CD4-positive, alpha-beta T cell treated with Interleukin-15 for 4 hours (primary cell): ENCODE measurements around the gene ATL1.
"Not testable (repeated sequence)": the region's sequence is repeated elsewhere in the genome, so short reads cannot be mapped to it uniquely, and the experiment has no call there.

Experiments
- DNase-seq: peaks from one replicate; pipeline ENCODE4 v3.0.0-alpha.2; 2020; ENCODE audit warnings: low spot score

The ATL1 gene

DNA sequence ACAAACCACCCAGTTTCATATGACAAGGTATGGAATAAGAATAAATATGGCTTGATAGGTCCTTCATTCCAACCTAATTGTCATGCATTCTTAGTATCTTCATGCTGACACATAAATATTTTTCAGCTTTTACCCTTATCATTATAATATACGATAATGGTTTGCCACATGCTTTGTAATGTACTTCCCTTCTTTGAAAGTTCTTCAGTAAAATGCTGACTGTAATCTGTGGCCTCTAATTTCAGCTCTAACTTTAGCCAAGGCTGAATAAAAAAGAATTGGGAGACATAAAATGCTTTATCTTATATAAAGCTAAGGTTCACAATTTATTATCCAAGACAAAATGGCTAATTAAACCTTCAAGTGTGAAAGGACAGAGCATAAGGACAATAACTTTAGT lies 24.9 kb upstream of the ATL1 start:
- no peak for DNase-seq

DNA sequence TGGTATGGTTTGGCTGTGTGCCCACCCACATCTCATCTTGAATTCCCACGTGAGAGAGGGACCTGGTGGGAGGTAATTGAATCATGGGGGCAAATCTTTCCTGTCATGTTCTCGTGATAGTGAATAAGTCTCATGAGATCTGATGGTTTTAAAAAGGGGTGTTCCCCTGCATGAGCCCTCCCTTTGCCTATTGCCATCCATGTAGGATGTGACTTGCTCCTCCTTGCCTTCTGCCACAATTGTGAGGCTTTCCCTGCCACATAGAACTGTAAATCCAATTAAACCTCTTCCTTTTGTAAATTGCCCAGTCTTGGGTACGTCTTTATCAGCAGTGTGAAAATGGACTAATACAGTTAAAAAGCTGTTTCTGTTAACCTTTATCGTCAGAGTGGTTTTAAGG lies 21.9 kb upstream of the ATL1 start:
- not testable (repeated sequence) for DNase-seq

DNA sequence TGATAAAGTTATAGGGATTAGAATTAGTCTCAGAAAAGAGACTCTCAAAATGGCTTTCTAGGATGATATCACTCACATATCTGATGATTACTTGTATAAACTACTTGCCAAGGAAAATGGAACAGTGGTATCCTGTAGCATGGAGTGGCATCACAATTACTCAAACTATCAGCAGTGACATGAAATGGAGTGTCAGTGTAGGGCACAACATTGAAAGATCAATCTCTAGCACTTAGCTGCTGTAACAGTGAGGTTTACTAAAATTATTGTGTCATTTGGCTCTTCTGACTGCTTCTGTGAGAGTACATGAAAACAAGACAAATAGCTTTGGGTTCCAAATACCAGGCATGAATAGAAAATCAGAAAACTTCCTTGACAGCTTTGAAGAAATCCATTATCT lies 20.9 kb upstream of the ATL1 start:
- DNase-seq, result no peak

DNA sequence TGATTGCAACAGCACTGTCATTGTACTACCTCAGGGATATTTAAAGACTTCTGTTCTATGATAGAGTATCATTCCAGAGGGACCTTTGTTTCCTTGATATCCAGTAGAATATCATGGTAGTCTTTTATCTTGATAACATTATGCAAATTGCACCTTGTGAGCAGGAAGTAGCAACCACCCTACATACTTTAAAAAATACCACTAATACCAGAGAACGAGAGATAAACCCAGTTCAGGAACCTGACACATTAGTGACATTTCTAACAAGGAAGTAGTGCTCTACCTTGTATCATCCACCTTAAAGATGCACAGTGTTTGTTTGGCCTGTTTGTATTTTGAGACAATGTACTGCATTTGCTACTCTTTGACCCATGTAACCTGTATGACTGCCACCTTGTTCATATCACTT lies 18.8 kb upstream of the ATL1 start:
- DNase-seq, result no peak

DNA sequence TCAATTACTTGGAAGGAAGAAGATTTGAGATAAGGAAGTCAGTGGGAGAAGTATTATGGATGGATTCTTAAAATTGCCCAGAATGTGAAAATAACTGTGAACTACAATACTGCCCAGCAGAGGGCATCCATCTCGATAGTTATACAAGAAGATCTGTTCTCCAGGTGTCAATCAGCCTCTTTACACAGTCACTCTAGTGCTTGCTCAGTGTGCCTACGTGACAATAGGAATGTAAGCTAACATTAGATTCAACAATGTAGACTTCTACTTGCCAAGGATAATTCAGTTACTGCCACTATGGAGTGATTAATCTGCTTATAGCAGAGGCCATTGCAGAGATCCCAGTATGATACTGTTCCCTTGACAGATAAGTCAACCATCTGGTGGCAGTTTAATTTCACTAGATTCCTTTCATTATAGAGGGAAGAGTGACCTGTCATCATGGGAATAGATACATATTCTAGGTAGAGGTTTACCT lies 17.0 kb upstream of the ATL1 start:
- peak; percentile 50 for DNase-seq

DNA sequence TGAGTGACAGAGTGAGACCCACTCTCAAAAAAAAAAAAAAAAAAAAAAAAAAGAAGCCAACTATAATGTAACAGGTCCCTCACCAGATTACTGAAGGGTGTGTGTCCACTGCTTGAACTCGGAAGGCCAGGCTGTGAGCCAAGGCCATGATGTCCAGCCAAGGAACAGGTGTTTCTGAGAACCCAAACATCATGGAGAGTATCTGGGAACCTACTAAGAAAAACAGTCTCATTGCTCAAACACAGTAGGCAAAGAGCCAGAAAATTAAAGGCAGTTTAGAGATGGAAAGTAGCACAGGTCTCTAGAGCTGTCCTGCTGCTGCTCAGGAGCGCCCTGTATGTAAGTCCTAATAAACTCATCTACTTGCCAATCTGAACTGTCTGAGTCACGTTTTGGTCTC lies 15.0 kb upstream of the ATL1 start:
- DNase-seq, result no peak

DNA sequence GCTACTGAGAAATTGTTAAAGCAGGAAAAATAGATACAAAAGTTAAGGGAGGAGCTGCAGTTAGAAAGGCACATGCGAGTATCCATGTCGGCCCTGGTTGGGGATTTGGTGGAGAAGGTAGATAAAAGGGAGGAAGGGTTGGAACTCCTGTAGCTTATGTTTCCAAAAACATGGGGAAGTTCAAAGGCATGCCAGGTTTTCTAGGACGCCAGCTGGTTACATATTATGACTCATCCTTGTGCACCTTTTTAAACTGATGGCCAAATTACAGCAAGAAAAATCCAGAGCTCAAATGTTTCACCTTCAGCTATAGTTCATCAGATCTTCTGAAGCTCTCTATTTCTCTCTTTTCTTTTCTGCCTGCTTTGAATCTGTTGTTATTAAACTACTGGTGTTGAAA lies 14.3 kb upstream of the ATL1 start:
- DNase-seq, result no peak

DNA sequence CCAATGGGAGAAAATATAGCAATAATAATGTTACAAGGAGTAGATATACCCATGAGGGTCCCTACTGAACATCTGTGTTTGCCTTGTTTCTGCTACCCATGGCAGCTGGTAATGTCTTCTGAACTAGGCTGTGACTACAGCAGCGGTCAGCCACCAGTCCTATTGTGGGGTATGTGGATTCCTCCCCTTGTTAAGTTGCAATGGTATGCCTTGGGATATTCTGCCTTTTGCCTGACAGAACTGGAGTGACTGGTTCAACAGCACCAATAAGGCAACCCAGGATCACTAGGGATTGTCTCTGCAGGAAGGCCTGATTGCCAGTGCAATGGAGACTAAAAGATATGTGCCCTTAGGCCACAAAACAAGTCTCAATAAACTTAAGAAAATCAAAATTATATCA lies 9.7 kb upstream of the ATL1 start:
- DNase-seq, result no peak

DNA sequence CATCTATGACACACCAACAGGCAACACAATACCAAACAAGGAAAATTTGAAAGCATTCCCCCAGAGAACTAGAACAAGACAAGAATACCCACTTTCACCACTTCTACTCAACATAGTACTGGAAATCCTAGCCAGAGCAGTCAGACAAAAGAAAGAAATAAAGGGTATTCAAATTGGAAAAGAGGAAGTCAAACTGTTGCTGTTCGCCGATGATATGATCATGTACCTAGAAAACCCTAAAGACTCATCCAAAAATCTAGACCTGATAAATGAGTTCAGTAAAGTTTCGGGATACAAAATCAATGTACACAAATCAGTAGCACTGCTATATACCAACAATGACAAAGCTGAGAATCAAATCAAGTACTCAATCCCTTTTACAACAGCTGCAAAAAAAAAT lies 8.1 kb upstream of the ATL1 start:
- DNase-seq, result no peak

DNA sequence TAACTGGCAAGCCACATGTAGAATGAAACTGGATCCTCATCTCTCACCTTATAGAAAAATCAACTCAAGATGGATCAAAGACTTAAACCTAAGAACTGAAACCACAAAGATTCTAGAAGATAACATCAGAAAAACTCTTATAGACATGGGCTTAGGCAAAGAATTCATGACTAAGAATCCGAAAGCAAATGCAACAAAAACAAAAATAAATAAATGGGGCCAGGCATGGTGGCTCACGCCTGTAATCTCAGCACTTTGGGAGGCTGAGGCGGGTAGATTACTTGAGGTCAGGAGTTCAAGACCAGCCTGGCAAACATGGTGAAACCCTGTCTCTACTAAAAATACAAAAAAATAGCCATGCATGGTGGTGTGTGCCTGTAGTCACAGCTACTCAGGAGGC lies 7.1 kb upstream of the ATL1 start:
- not testable (repeated sequence) for DNase-seq

DNA sequence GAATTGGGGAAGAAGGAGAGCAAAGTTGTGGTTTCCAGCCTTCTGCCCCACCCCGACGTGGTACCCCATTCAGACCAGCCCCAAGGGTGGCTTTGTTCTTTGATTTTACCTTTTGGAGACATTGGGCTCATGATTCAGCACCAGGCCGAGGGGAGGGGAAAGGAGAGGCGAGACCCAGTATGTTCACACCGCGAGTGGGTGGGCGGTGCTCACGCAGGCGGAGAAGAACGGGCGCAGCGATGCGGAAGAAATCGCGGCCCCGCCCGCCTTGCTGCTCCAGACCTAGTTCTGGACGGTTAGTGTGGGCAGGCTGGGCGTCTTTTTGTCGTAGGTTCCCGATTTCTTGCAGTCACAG lies 963 bp downstream of the ATL1 start:
- DNase-seq, result peak; percentile 25

DNA sequence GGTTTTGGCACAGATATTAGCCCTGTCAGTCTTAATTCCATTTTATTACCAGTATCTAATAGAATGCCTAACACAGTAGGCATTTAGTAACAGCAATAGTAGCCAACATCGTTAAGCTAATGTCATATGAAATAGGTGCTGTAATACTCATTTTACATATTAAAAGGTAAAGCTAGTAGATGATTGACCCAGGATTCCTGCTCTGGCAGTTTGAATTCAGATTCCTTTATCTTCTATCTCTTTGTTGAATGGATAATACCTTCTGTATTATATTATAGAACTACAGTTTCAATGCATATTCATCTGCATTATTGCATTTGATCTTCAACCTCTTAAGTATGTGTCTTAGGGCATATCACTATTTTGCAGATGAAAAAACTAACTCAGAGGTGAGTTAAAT lies 2.9 kb downstream of the ATL1 start:
- no peak for DNase-seq

DNA sequence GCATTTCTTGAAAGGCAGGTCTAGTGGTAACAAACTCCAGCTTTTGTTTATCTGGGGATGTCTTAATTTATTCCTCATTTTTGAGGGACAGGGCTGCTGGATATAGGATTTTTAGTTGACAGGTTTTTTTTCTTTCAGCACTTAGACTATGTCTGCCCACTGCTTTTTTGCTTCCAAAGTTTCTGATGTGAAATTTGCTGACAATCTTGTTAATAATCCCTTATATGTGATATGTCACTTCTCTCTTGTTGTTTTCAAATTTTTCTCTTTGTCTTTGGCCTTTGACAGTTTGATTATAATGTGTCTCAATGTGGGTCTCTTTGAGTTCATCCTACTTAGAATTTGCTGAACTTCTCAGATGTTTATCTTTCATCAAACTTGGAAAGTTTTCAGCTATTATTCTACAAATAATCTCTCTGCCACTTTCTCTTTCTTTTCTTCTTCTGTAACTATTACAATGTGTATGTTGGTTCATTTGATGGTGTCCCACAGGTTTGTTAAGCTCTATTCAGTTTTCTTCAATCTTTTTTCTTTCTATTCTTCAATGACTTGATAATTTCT lies 9.8 kb downstream of the ATL1 start:
- DNase-seq, result no peak

DNA sequence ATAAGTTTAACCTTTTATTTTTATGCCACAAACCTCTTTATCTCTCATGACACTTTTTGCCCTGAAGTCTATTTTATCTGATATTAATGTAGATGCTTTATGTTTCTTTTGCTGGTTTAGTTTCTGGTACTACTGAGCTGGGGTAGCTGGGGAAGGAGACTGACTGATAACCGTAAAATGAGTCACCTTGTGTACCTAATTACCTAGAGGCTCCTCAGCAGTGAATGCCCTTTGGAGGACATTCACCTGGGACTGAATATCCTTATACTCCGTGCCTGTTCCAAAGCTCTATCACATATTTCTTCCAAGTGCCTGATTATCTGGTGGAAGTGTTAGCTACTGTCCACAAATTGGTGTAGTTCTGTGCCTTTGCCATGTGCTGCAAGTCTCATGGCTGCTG lies 13.9 kb downstream of the ATL1 start:
- no peak for DNase-seq

DNA sequence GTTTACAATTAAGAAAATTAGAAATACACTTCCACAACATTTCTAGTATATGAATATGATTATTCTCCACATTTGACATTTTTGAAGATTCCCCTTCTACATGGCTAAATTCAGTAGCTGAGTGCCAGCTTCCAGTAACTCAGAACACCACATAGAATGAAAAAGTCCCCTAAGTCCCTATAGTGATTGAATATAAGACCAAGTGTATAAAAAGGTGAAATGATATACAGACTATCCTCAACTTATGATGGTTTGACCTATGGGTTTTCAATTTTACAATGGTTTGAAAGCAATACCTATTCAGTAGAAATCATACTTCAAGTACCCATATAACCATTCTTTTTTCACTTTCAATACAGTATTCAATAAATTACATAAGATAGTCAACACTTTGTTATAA lies 15.8 kb downstream of the ATL1 start:
- DNase-seq, result no peak

DNA sequence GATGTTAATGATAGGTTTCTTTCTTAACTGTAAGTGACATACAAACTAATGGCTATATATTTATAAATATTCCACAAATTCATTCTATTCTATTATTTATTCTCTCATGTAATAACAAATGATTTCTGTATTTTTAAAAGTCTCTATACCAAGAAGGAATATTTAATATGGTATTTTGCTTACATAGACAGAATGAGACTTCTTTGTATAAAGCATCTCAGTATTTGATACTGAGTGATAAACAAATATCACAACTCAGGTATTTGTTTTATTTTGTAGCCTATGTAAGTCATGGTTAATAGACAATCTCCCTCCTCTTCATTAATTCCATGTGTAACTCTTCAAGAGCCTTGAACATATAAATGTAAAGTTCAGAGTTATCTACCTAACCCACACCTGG lies 18.0 kb downstream of the ATL1 start:
- no peak for DNase-seq

DNA sequence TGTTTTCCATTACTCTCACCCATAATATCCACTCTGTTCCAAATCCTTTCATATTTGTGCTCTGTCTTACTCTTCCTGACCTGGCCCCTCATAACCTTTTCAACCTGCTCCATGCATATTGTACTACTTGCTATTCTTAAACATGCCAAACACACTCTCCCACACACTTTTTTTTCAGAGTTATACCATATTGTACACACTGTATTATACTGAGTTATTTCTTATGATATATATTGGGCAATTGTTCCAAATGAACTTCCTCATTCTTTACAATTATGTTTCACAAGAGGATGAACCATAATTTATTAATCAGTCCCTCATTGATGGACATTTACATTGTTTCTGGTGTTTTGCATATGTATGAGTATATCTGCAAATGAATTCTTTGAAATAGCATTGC lies 18.5 kb downstream of the ATL1 start:
- no peak for DNase-seq

DNA sequence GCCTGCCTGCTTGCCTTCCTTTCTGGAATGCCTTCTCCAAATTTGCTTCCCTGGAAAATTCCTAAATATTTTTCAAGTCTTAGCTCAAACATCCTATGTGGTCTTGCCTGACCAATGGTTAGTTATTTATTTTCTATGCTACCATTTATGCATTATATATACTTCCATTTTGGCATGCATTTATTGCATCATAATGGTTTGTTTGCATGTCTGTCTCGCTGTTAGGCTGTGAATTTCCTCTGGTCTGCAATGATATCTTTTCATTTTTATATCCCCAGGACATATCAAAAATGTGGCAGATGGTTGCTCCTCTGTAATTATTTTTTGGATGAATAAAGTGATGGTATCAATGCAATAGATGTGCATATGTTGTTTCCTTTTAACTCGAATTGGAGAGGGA lies 30.5 kb downstream of the ATL1 start:
- no peak for DNase-seq

DNA sequence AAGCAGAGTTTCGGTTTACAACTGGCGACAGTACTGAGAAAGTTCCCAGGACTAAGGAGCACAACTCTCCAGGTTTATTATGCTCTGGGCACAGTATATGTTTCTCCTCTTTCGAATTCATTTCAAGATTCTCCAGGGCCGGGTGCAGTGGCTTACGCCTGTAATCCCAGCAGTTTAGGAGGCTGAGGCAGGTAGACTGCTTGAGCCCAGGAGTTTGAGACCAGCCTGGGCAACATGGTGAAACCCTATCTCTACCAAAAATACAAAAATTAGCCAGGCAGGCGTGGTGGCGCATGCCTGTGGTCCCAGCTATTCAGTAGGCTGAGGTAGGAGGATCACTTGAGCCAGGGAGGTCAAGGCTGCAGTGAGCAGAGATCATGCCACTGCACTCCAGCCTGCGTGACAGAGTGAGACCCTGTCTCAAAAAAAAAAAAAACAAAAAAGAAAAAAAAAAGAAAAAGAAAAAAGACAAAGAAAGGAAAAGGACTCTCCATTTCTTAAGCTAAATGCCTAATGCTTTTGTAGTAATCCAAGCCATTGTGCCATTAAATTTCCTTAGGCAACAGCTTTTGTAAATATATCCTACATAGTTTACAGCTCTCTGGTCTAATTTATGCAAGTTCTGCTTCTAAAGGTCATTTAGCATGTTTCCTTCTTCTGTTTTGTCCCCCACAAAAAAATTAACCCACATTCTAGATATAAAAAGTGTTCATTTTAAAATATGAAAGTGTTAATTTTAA lies 34.8 kb downstream of the ATL1 start:
- no peak for DNase-seq

DNA sequence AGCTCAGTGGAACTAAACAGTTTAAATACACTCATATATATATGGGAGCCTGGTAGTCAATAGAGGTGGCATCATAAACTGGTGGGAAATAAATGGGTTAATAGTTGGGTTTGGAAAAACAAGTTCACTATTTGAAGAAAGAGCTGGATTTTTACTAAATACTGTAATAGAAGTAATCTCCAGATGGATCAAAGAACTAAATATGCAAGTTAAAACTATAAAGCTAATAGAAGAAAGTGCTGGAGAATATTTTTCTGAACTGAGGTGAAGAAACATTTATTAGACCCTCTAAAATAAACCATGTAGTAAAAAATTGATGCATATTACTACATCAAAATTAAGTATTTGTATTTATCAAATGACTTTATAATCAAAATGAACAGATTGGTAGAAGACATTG lies 38.8 kb downstream of the ATL1 start:
- DNase-seq, result no peak

DNA sequence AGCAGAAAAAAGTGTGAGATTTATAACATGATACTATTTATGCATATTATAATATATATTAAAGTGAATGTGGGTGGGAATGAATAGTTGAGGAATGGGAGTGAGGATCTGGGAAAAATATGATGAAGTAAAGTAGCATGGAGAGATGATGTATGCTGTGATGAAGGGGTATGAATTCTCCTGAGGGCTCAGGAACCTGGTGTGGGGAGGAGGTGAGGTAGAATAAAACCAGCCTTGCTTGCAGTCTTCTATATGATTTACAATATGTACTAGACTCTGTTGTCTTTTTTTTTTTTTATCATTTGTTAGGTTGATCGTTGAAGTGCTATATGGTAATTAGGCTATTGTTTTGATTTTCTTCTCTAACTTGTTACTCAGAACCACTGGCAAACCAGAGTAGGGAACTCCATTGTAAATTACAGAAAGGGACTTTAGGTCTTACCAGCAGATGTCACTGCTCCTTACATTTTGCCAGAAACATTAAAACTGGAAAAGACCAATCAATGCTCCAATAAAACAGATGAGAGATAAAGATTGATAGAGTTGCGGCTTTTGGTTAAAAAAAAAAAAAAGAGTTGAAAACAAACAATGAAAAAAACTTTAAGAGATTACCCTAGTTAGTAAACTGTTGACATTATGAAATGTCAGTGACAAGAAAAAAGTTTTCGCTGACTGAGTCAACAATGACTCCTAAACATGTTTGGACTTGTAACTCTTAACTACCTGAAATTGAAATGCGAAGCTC lies 39.9 kb downstream of the ATL1 start:
- DNase-seq, result peak; percentile 15

DNA sequence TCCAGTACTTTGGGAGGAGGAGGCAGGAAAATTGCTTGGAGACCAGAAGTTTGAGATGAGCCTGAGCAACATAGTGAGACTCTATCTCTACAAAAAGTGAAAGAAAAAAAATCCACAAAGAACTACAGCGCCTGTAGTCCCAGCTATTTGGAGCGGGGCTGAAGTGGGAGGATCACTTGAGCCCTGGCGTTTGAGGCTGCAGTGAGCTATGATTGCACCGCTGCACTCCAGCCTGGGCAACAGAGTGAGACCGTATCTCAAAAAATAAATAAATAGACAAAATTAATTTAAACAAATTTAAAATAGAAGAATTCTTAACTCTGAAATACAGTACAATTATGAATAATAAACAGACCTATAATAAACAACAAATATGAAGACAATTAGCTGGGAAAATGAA lies 40.9 kb downstream of the ATL1 start:
- no peak for DNase-seq

DNA sequence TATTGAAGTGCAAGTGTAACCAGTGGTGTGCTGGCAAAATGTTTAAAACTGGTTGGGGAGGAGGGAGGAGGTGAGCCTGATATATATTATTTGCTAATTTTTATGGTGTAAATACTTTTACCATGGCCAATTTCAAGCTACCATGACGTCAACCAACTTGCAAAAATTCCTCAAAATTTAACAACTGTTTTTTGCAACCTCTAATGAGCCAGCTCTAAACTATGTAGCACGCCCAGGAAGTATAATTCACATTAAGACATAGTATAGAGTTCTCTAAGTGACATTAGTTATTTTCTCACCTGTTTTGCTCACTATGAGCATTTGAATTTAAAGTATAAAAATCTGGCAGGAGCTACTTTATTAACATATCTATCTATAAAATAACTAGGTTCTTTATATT lies 41.4 kb downstream of the ATL1 start:
- DNase-seq, result no peak

DNA sequence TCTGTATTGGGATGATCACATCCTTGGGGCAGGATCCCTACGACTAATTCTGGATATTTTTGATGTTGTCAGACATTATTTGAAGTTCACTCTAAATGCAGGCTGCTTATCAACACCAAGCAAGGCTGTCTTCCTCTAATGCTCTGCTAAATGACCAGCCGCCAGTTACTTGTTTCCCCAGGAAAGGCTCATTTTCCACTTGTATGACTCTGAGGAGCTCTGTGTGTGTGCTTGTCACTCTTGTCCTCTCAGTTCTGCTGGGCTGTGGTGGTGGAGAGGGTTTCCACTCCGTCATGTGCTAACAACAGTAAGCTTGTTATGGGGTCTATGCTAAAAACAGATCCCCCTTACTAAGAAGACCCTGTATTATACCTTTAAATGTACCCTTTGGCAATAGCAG lies 42.1 kb downstream of the ATL1 start:
- no peak for DNase-seq
